NCI-H1105 (cell line): ENCODE results near the gene CLIC4.
"Not testable (repeated sequence)": the region's sequence is repeated elsewhere in the genome, so short reads cannot be mapped to it uniquely, and the experiment has no call there.

Experiments used
- DNase-seq: peaks from one replicate; lab custom pipeline; 2025; lab: John Stamatoyannopoulos, UW

The CLIC4 gene

GRCh38 chr1:24811494-24811893 is 66.2 kb downstream of the CLIC4 start:
- DNase-seq = not testable (repeated sequence)

- DNase-seq = not testable (repeated sequence)
Observed at GRCh38 chr1:24820221-24820620, 75.0 kb downstream of the CLIC4 start.

GRCh38 chr1:24822887-24823286 is 77.6 kb downstream of the CLIC4 start:
- DNase-seq = no peak

GRCh38 chr1:24823486-24823885 is 78.2 kb downstream of the CLIC4 start:
- not testable (repeated sequence) for DNase-seq

GRCh38 chr1:24825174-24825573 is 79.9 kb downstream of the CLIC4 start:
- no peak for DNase-seq

- no peak for DNase-seq
Observed at GRCh38 chr1:24826510-24826909, 81.3 kb downstream of the CLIC4 start.

GRCh38 chr1:24827379-24828135 is 82.3 kb downstream of the CLIC4 start:
- no peak for DNase-seq

- no peak for DNase-seq
Observed at GRCh38 chr1:24828183-24828886, 83.1 kb downstream of the CLIC4 start.

GRCh38 chr1:24828887-24829192 is 83.6 kb downstream of the CLIC4 start:
- DNase-seq = peak; percentile 5

- DNase-seq = peak; percentile 52
Observed at GRCh38 chr1:24830680-24831272, 85.5 kb downstream of the CLIC4 start.

GRCh38 chr1:24841593-24841992 is 96.3 kb downstream of the CLIC4 start:
- no peak for DNase-seq

GRCh38 chr1:24846671-24847070 is 101.4 kb downstream of the CLIC4 start:
- no peak for DNase-seq

GRCh38 chr1:24847995-24848881 is 103.0 kb downstream of the CLIC4 start:
- peak; percentile 89 for DNase-seq

- no peak for DNase-seq
Observed at GRCh38 chr1:24849672-24850295, 104.5 kb downstream of the CLIC4 start.

GRCh38 chr1:24850328-24850920 is 105.2 kb downstream of the CLIC4 start:
- no peak for DNase-seq

GRCh38 chr1:24853649-24854048 is 108.4 kb downstream of the CLIC4 start:
- no peak for DNase-seq

- DNase-seq = no peak
Observed at GRCh38 chr1:24855474-24855873, 110.2 kb downstream of the CLIC4 start.

- no peak for DNase-seq
Observed at GRCh38 chr1:24856787-24857506, 111.7 kb downstream of the CLIC4 start.

GRCh38 chr1:24857507-24858133 is 112.4 kb downstream of the CLIC4 start:
- no peak for DNase-seq

GRCh38 chr1:24858277-24858676 is 113.0 kb downstream of the CLIC4 start:
- DNase-seq = no peak
